ENCODE results near the gene GCDH. TPM values are rescaled to one million over a fixed set of nuclear protein-coding genes. Genes with fewer than 3 reads are reported as not detected.

The GCDH gene
- total RNA-seq (ENCODE audit: low replicate concordance), result 39.5 and 75.0 TPM in 2 replicates

- peaks cover 12% of the 10 kb centered on the region for H3F3A ChIP-seq (ENCODE audit: low read depth)
- no peaks in the 10 kb centered on the region for H3K36me3 ChIP-seq
- peak within 1 kb of the TSS; percentile 98 for H3K4me3 Mint-ChIP-seq
- H3K4me1 Mint-ChIP-seq, result peaks cover 21% of the 10 kb centered on the region
- peaks cover 6% of the 10 kb centered on the region for H3K9me3 Mint-ChIP-seq
- H3K27me3 ChIP-seq, result peaks cover 20% of the 10 kb centered on the region
- peaks cover 26% of the 10 kb centered on the region for H3K27me3 Mint-ChIP-seq (ENCODE audit: insufficient read depth, low read depth)
- no peaks in the 10 kb centered on the region for H3K9me3 ChIP-seq (ENCODE audit: low read depth)
- peak within 1 kb of the TSS; percentile 98 for H3K27ac Mint-ChIP-seq
- no peak within 1 kb of the TSS for H2AFZ ChIP-seq (replicated peaks)
- peaks cover 12% of the 10 kb centered on the region for H4K20me1 ChIP-seq (ENCODE audit: low read depth)
- peaks cover 10% of the 10 kb centered on the region for H3K36me3 Mint-ChIP-seq
- H3K79me2 ChIP-seq (ENCODE audit: low read depth), result peaks cover 22% of the 10 kb centered on the region
- H3K4me3 ChIP-seq, result peak within 1 kb of the TSS; percentile 74
- peak; percentile 99 for DNase-seq (ENCODE audit: low spot score)
- peak within 1 kb of the TSS; percentile 6 for H3K27ac ChIP-seq
- peaks cover 8% of the 10 kb centered on the region for H3K4me1 ChIP-seq
- peak within 1 kb of the TSS; percentile 17 for H3K9ac ChIP-seq
- H3K4me2 ChIP-seq, result peak within 1 kb of the TSS; percentile 94
- TF ChIP-seq CTCF (IDR thresholded peaks at IDR 0.05) (no peak), EZH2 (IDR thresholded peaks at IDR 0.05) (no peak), EZH2phosphoT487 (IDR thresholded peaks at IDR 0.05) (no peak)
Observed at GRCh38 chr19:12890787-12891552, at the start of gene GCDH. Gene GCDH (plus strand): TSS chr19:12891160. CDS start chr19:12891305, 145 bp downstream.

- peaks cover 37% of the 10 kb centered on the region for H3F3A ChIP-seq (ENCODE audit: low read depth)
- no peak overlapping the region for H3K27ac Mint-ChIP-seq
- H3K36me3 ChIP-seq, result no peaks in the 10 kb centered on the region
- H2AFZ ChIP-seq (replicated peaks), result no peak overlapping the region
- no peak overlapping the region for H3K4me2 ChIP-seq
- peaks cover 35% of the 10 kb centered on the region for H3K4me1 Mint-ChIP-seq
- no peak overlapping the region for H3K4me3 ChIP-seq
- peaks cover 4% of the 10 kb centered on the region for H3K4me1 ChIP-seq
- no peaks in the 10 kb centered on the region for H3K9me3 ChIP-seq (ENCODE audit: low read depth)
- H3K9ac ChIP-seq, result no peak overlapping the region
- H4K20me1 ChIP-seq (ENCODE audit: low read depth), result peaks cover 11% of the 10 kb centered on the region
- no peak for TF ChIP-seq EZH2phosphoT487 (IDR thresholded peaks at IDR 0.05)
- no peak for TF ChIP-seq CTCF (IDR thresholded peaks at IDR 0.05)
- TF ChIP-seq EZH2 (IDR thresholded peaks at IDR 0.05), result no peak
- peaks cover 2% of the 10 kb centered on the region for H3K36me3 Mint-ChIP-seq
- H3K27ac ChIP-seq, result no peak overlapping the region
- H3K4me3 Mint-ChIP-seq, result peak overlapping the region; percentile 1
- DNase-seq (ENCODE audit: low spot score), result no peak
- no peaks in the 10 kb centered on the region for H3K79me2 ChIP-seq (ENCODE audit: low read depth)
- H3K9me3 Mint-ChIP-seq, result no peaks in the 10 kb centered on the region
- peaks cover 25% of the 10 kb centered on the region for H3K27me3 ChIP-seq
- H3K27me3 Mint-ChIP-seq (ENCODE audit: insufficient read depth, low read depth), result peaks cover 25% of the 10 kb centered on the region
Observed at GRCh38 chr19:12842511-12842910, 48.4 kb upstream of the GCDH start.

- Mint-ChIP-seq H3K4me3 (no peak overlapping the region), H3K9me3 (no peaks in the 10 kb centered on the region), H3K27me3 (ENCODE audit: insufficient read depth, low read depth) (peaks cover 27% of the 10 kb centered on the region), H3K36me3 (peaks cover 2% of the 10 kb centered on the region), H3K27ac (no peak overlapping the region), H3K4me1 (peaks cover 34% of the 10 kb centered on the region)
- no peak overlapping the region for H3K27ac ChIP-seq
- peaks cover 38% of the 10 kb centered on the region for H3F3A ChIP-seq (ENCODE audit: low read depth)
- H3K79me2 ChIP-seq (ENCODE audit: low read depth), result no peaks in the 10 kb centered on the region
- H3K27me3 ChIP-seq, result peaks cover 25% of the 10 kb centered on the region
- no peak overlapping the region for H3K4me3 ChIP-seq
- DNase-seq (ENCODE audit: low spot score), result no peak
- H3K36me3 ChIP-seq, result no peaks in the 10 kb centered on the region
- H4K20me1 ChIP-seq (ENCODE audit: low read depth), result peaks cover 14% of the 10 kb centered on the region
- no peak overlapping the region for H2AFZ ChIP-seq (replicated peaks)
- peaks cover 4% of the 10 kb centered on the region for H3K4me1 ChIP-seq
- H3K9ac ChIP-seq, result no peak overlapping the region
- no peaks in the 10 kb centered on the region for H3K9me3 ChIP-seq (ENCODE audit: low read depth)
- TF ChIP-seq CTCF (IDR thresholded peaks at IDR 0.05), result no peak
- no peak for TF ChIP-seq EZH2phosphoT487 (IDR thresholded peaks at IDR 0.05)
- TF ChIP-seq EZH2 (IDR thresholded peaks at IDR 0.05), result no peak
- H3K4me2 ChIP-seq, result no peak overlapping the region
Observed at GRCh38 chr19:12843328-12843727, 47.6 kb upstream of the GCDH start.
